Ovary (tissue), 3 donors: Measurements from ENCODE around the gene CRB2.

Experiments
- POLR2A ChIP-seq: fragments of 450-650 bp; IDR thresholded peaks from one replicate; pipeline ENCODE4 v1.6.1; 2017; ENCODE audit warnings: antibody characterized with exemption, mild to moderate bottlenecking, moderate library complexity
- TF ChIP-seq, protein P1 (sequence below), 3 donors: fragments of 450-650 bp in 2 of 3; fragments of 200-600 bp in 1 of 3; IDR thresholded peaks; one replicate each; pipeline versions ENCODE4 v1.5.1 to v1.8.0; 2016 to 2022; ENCODE audit warnings: antibody characterized with exemption in 3 of 3, mild to moderate bottlenecking in 1 of 3
- donor health status: DM: no; HTN: no; CAD: no.

DNA sequence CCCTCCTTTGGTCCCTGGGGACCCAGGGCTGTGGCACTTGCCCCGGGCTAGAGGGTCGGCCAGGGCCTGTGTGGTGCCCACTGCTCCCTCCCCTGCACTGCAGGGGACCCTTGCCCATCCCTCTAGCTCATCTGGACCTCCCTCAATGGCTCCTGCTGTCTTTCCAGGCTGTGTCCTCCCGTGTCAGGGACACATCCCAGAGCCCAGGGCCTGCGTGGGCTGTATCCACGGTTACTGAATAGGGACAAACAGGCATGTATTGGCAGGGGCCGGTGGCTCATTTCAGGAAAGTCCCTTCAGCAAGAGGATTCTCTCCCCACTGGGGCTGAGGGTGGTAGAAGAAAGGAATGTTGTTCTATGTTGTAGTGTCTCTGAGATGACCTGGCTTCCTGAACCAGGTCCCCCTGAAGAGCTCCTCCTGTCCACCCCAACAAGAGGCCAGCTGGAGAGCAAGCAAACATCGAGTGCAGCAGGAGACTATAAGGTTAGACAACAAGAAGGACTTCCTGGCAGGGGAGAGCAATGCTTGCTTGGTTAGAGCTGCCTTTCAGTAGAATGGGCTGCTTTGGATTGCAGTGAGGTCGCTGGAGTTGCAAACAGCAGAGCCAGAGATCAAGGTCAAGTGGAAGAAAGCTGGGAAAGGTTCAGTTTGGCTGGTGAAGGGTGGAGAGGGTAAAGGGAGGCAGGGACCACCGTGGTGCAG is 1.0 kb upstream of the CRB2 start:
- TF ChIP-seq, protein P1, sequence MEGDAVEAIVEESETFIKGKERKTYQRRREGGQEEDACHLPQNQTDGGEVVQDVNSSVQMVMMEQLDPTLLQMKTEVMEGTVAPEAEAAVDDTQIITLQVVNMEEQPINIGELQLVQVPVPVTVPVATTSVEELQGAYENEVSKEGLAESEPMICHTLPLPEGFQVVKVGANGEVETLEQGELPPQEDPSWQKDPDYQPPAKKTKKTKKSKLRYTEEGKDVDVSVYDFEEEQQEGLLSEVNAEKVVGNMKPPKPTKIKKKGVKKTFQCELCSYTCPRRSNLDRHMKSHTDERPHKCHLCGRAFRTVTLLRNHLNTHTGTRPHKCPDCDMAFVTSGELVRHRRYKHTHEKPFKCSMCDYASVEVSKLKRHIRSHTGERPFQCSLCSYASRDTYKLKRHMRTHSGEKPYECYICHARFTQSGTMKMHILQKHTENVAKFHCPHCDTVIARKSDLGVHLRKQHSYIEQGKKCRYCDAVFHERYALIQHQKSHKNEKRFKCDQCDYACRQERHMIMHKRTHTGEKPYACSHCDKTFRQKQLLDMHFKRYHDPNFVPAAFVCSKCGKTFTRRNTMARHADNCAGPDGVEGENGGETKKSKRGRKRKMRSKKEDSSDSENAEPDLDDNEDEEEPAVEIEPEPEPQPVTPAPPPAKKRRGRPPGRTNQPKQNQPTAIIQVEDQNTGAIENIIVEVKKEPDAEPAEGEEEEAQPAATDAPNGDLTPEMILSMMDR (IDR thresholded peaks at IDR 0.05): no peak
- TF ChIP-seq POLR2A: no peak
